WTC11 (cell line): ENCODE results near the gene KRTAP4-16. TPM values are rescaled to one million over a fixed set of nuclear protein-coding genes. Genes with fewer than 3 reads are reported as not detected.

Experiments used
- ATAC-seq: fragments of 200-7000 bp; cut with Tn5 transposase; 2 replicates; pipeline ENCODE4 v1.10.0; 2021; ENCODE audit warnings: mild to moderate bottlenecking, moderate library complexity
- CTCF ChIA-PET: fragments of 300-600 bp; sonication (Branson Sonifier 250); formaldehyde crosslinking; loops from one replicate; lab custom pipeline; 2021; ENCODE audit warnings: antibody characterized with exemption; lab: Charles Lee
- POLR2A ChIA-PET: fragments of 350-600 bp; sonication (Branson Sonifier 250); formaldehyde crosslinking; loops from one replicate; lab custom pipeline; 2021; ENCODE audit warnings: antibody characterized with exemption; lab: Charles Lee
- DNase-seq: peaks from one replicate; pipeline ENCODE4 v3.0.0; 2021; ENCODE audit warnings: low spot score
- H3K27ac Mint-ChIP-seq: 2 replicates; pipeline ENCODE4 v1.8.0; 2021; ENCODE audit warnings: mixed read lengths
- H3K27me3 Mint-ChIP-seq: 2 replicates; pipeline ENCODE4 v1.8.0; 2021; ENCODE audit warnings: low read depth, mild to moderate bottlenecking, moderate library complexity, mixed read lengths
- H3K36me3 Mint-ChIP-seq: 2 replicates; pipeline ENCODE4 v1.8.0; 2021; ENCODE audit warnings: mixed read lengths
- H3K4me1 Mint-ChIP-seq: 2 replicates; pipeline ENCODE4 v1.8.0; 2022; ENCODE audit warnings: mixed read lengths
- H3K4me3 Mint-ChIP-seq: 2 replicates; pipeline ENCODE4 v1.8.0; 2021; ENCODE audit warnings: mild to moderate bottlenecking, moderate library complexity, mixed read lengths
- H3K9me3 Mint-ChIP-seq: 2 replicates; pipeline ENCODE4 v1.8.0; 2021; ENCODE audit warnings: mixed read lengths
- CBFB ChIP-seq: sonication (generic); formaldehyde crosslinking; IDR thresholded peaks from 2 replicates; pipeline ENCODE4 v1.8.1; 2022; ENCODE audit warnings: mild to moderate bottlenecking, low read depth, missing genetic modification reagents
- FOXK1 ChIP-seq: sonication (generic); formaldehyde crosslinking; IDR thresholded peaks from 2 replicates; pipeline ENCODE4 v1.8.0; 2022; ENCODE audit warnings: mild to moderate bottlenecking, moderate library complexity, missing genetic modification reagents
- GABPB1 ChIP-seq: sonication (generic); formaldehyde crosslinking; IDR thresholded peaks from 2 replicates; pipeline ENCODE4 v1.8.1; 2023; ENCODE audit warnings: mild to moderate bottlenecking, missing genetic modification reagents
- GRHL2 ChIP-seq: fragments of 250-450 bp; sonication (Bioruptor Pico); IDR thresholded peaks from 2 replicates; pipeline ENCODE4 v1.8.0; 2022; ENCODE audit warnings: mild to moderate bottlenecking, moderate library complexity; ENCODE audit not compliant: insufficient replicate concordance, severe bottlenecking
- GTF2I ChIP-seq: fragments of 250-450 bp; sonication (Bioruptor Pico); conservative IDR thresholded peaks from 2 replicates; pipeline ENCODE4 v1.4.0; 2021; ENCODE audit warnings: mild to moderate bottlenecking
- JUN ChIP-seq: sonication (generic); formaldehyde crosslinking; IDR thresholded peaks from 2 replicates; pipeline ENCODE4 v1.8.0; 2023; ENCODE audit warnings: mild to moderate bottlenecking, missing genetic modification reagents
- NFE2L1 ChIP-seq: sonication (generic); formaldehyde crosslinking; IDR thresholded peaks from 2 replicates; pipeline ENCODE4 v1.8.1; 2023; ENCODE audit warnings: missing genetic modification reagents
- NFYB ChIP-seq: sonication (generic); formaldehyde crosslinking; conservative IDR thresholded peaks from 2 replicates; pipeline ENCODE4 v1.8.0; 2022; ENCODE audit warnings: low read depth, missing genetic modification reagents
- NR2C2 ChIP-seq: sonication (generic); formaldehyde crosslinking; IDR thresholded peaks from 2 replicates; pipeline ENCODE4 v1.8.0; 2022; ENCODE audit warnings: mild to moderate bottlenecking, missing genetic modification reagents
- PRRX2 ChIP-seq: fragments of 250-450 bp; sonication (Bioruptor Pico); IDR thresholded peaks from 2 replicates; pipeline ENCODE4 v1.8.0; 2021; ENCODE audit warnings: mild to moderate bottlenecking
- SMAD3 ChIP-seq: sonication (generic); formaldehyde crosslinking; IDR thresholded peaks from 2 replicates; pipeline ENCODE4 v1.8.0; 2022; ENCODE audit warnings: missing genetic modification reagents, mild to moderate bottlenecking, borderline replicate concordance
- SOX15 ChIP-seq: fragments of 250-450 bp; sonication (Bioruptor Pico); IDR thresholded peaks from 2 replicates; pipeline ENCODE4 v1.9.0; 2021; ENCODE audit warnings: mild to moderate bottlenecking
- TEAD1 ChIP-seq: sonication (generic); formaldehyde crosslinking; IDR thresholded peaks from 2 replicates; pipeline ENCODE4 v1.8.0; 2022; ENCODE audit warnings: mild to moderate bottlenecking, missing genetic modification reagents
- ZNF138 ChIP-seq: sonication (generic); formaldehyde crosslinking; conservative IDR thresholded peaks from 2 replicates; pipeline ENCODE4 v1.8.1; 2022; ENCODE audit warnings: mild to moderate bottlenecking, moderate library complexity, missing genetic modification reagents
- ZNF219 ChIP-seq: sonication (generic); formaldehyde crosslinking; IDR thresholded peaks from 2 replicates; pipeline ENCODE4 v1.8.0; 2023; ENCODE audit warnings: missing genetic modification reagents, mild to moderate bottlenecking, borderline replicate concordance
- ZNF263 ChIP-seq: sonication (generic); formaldehyde crosslinking; IDR thresholded peaks from 2 replicates; pipeline ENCODE4 v1.8.1; 2022; ENCODE audit warnings: low read depth, mild to moderate bottlenecking, moderate library complexity, missing genetic modification reagents
- ZNF317 ChIP-seq: sonication (generic); formaldehyde crosslinking; IDR thresholded peaks from 2 replicates; pipeline ENCODE4 v1.8.1; 2023; ENCODE audit warnings: low read depth, mild to moderate bottlenecking, moderate library complexity, missing genetic modification reagents, borderline replicate concordance
- total RNA-seq: library from RNA; stranded (reverse); gene quantifications from 3 replicates; pipeline ENCODE4 v1.2.3, GENCODE V29; 2021
- TF ChIP-seq, protein P1 (sequence below): sonication (generic); formaldehyde crosslinking; IDR thresholded peaks from 2 replicates; pipeline ENCODE4 v1.8.0; 2022; ENCODE audit warnings: mild to moderate bottlenecking, missing genetic modification reagents
- TF ChIP-seq, protein P2 (sequence below): sonication (generic); formaldehyde crosslinking; IDR thresholded peaks from 2 replicates; pipeline ENCODE4 v1.8.0; 2022; ENCODE audit warnings: mild to moderate bottlenecking, missing genetic modification reagents
- TF ChIP-seq, protein P3 (sequence below): sonication (generic); formaldehyde crosslinking; IDR thresholded peaks from 2 replicates; pipeline ENCODE4 v1.8.1; 2023; ENCODE audit warnings: mild to moderate bottlenecking, missing genetic modification reagents
- TF ChIP-seq, protein P4 (sequence below): fragments of 250-450 bp; sonication (Bioruptor Pico); IDR thresholded peaks from 2 replicates; pipeline ENCODE4 v1.9.0; 2021; ENCODE audit warnings: mild to moderate bottlenecking

Gene KRTAP4-16
- total RNA-seq, 1 experiment from 2014 or later, result not detected

DNA sequence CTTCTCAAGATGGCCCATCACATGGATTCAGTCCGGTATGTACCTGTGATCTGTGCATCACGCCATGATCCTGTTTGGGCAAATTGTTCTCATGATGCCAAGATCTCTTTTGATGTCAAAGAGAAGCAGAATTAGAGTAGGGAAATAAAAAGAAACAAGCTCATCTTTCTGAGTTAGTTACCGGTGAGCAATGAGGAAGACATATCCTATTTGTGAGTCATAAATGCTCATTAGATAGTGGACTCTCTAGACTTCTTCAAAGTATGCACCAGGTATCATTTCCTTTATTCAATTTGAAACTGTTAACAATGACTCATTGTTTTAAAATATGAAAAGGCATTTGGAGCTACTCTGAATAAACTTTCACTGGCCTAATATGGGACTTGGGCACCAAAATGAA is 30.0 kb upstream of the KRTAP4-16 start (continued):
- TF ChIP-seq ZNF317 (CRISPR knock-in tag), result no peak
- TF ChIP-seq, protein P1, sequence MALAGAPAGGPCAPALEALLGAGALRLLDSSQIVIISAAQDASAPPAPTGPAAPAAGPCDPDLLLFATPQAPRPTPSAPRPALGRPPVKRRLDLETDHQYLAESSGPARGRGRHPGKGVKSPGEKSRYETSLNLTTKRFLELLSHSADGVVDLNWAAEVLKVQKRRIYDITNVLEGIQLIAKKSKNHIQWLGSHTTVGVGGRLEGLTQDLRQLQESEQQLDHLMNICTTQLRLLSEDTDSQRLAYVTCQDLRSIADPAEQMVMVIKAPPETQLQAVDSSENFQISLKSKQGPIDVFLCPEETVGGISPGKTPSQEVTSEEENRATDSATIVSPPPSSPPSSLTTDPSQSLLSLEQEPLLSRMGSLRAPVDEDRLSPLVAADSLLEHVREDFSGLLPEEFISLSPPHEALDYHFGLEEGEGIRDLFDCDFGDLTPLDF (CRISPR knock-in tag), result no peak
- TF ChIP-seq TEAD1, result no peak
- TF ChIP-seq GTF2I (CRISPR knock-in tag), result no peak
- TF ChIP-seq, protein P2, sequence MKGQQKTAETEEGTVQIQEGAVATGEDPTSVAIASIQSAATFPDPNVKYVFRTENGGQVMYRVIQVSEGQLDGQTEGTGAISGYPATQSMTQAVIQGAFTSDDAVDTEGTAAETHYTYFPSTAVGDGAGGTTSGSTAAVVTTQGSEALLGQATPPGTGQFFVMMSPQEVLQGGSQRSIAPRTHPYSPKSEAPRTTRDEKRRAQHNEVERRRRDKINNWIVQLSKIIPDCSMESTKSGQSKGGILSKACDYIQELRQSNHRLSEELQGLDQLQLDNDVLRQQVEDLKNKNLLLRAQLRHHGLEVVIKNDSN, result no peak
- no peak for TF ChIP-seq ZNF138 (CRISPR knock-in tag)
- TF ChIP-seq, protein P3, sequence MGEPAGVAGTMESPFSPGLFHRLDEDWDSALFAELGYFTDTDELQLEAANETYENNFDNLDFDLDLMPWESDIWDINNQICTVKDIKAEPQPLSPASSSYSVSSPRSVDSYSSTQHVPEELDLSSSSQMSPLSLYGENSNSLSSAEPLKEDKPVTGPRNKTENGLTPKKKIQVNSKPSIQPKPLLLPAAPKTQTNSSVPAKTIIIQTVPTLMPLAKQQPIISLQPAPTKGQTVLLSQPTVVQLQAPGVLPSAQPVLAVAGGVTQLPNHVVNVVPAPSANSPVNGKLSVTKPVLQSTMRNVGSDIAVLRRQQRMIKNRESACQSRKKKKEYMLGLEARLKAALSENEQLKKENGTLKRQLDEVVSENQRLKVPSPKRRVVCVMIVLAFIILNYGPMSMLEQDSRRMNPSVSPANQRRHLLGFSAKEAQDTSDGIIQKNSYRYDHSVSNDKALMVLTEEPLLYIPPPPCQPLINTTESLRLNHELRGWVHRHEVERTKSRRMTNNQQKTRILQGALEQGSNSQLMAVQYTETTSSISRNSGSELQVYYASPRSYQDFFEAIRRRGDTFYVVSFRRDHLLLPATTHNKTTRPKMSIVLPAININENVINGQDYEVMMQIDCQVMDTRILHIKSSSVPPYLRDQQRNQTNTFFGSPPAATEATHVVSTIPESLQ (CRISPR knock-in tag), result no peak
- TF ChIP-seq GABPB1 (CRISPR knock-in tag), result no peak

DNA sequence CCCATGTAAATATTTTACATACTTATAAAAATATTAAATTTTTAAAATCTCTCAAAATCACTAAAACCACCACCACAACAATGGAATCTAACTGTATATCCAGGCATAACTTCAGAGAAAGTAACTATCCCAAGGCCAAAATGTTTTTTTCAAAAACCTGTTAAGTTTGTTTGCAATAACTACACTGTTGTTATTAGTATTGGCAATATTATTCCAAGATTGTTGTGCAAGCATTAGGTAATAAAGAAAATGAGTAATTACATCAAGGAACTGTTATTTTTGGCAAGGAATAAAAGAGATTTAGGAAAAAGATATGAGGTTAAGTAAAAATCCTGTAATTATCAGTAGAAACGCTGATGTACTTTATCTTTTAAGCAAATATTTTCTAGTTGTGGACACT is 25.4 kb upstream of the KRTAP4-16 start:
- H3K4me1 Mint-ChIP-seq, result peaks cover 5% of the 10 kb centered on the region
- ATAC-seq (no peak), DNase-seq (no peak)
- POLR2A ChIA-PET, result no interaction called here
- peaks cover 4% of the 10 kb centered on the region; the same call in 1 of the 2 replicates for H3K27me3 Mint-ChIP-seq
- peaks cover 5% of the 10 kb centered on the region for H3K36me3 Mint-ChIP-seq
- peaks cover 23% of the 10 kb centered on the region for H3K9me3 Mint-ChIP-seq
- CTCF ChIA-PET, result interaction anchor here (0.8 kb wide), 1 partner anchor 164 kb away, joined by 3 read pairs; no protein-coding TSS in a partner anchor
- H3K27ac Mint-ChIP-seq, result no peak overlapping the region
- TF ChIP-seq GRHL2 (CRISPR knock-in tag) (no peak), PRRX2 (CRISPR knock-in tag) (no peak), FOXK1 (CRISPR knock-in tag) (no peak), NFYB (CRISPR knock-in tag) (no peak), NR2C2 (no peak), SOX15 (CRISPR knock-in tag) (no peak), CBFB (no peak), SMAD3 (CRISPR knock-in tag) (no peak), NFE2L1 (CRISPR knock-in tag) (no peak), ZNF219 (CRISPR knock-in tag) (no peak), JUN (CRISPR knock-in tag) (no peak), ZNF263 (CRISPR knock-in tag) (no peak)
- TF ChIP-seq, protein P4, sequence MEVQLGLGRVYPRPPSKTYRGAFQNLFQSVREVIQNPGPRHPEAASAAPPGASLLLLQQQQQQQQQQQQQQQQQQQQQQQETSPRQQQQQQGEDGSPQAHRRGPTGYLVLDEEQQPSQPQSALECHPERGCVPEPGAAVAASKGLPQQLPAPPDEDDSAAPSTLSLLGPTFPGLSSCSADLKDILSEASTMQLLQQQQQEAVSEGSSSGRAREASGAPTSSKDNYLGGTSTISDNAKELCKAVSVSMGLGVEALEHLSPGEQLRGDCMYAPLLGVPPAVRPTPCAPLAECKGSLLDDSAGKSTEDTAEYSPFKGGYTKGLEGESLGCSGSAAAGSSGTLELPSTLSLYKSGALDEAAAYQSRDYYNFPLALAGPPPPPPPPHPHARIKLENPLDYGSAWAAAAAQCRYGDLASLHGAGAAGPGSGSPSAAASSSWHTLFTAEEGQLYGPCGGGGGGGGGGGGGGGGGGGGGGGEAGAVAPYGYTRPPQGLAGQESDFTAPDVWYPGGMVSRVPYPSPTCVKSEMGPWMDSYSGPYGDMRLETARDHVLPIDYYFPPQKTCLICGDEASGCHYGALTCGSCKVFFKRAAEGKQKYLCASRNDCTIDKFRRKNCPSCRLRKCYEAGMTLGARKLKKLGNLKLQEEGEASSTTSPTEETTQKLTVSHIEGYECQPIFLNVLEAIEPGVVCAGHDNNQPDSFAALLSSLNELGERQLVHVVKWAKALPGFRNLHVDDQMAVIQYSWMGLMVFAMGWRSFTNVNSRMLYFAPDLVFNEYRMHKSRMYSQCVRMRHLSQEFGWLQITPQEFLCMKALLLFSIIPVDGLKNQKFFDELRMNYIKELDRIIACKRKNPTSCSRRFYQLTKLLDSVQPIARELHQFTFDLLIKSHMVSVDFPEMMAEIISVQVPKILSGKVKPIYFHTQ (CRISPR knock-in tag), result no peak
- no peak overlapping the region for H3K4me3 Mint-ChIP-seq
